ENCODE data around the gene UTF1. TPM values are rescaled to one million over a fixed set of nuclear protein-coding genes. Genes with fewer than 3 reads are reported as not detected.

UTF1 gene
- total and polyA plus RNA-seq, 2 of the 8 experiments (the other 6 are each of a cell fraction or from before 2014, with no cell fraction given), result 0.47 to 21.8 TPM

- Histone ChIP-seq H3K9me3 (ENCODE audit: insufficient read depth in 2 of 2, low read depth in 1 of 2, low read length in 1 of 2) (peaks cover 0 to 4% of the 10 kb centered on the region in 2 experiments; a peak in 1 of 4 replicates), H3K56ac (replicated peaks; ENCODE audit: insufficient read length, low read depth, low read length) (no peak overlapping the region), H3K23ac (ENCODE audit: insufficient read length) (no peak overlapping the region), H3K23me2 (ENCODE audit: low read depth, low read length) (peaks cover 8% of the 10 kb centered on the region), H2BK12ac (ENCODE audit: low read depth, low read length) (no peak overlapping the region), H3K27ac (ENCODE audit: low read depth, low read length) (no peak overlapping the region), H3K79me1 (ENCODE audit: low read depth, low read length) (no peaks in the 10 kb centered on the region), H4K20me1 (replicated peaks in 1 of 2; ENCODE audit: control insufficient read depth in 1 of 2, insufficient read depth in 2 of 2, low read length in 2 of 2) (peaks cover 0 to 12% of the 10 kb centered on the region in 2 experiments), H3K9ac (replicated peaks in 1 of 4; ENCODE audit: extremely low read depth in 1 of 4, low read depth in 3 of 4, low read length in 3 of 4) (no peak overlapping the region), H2BK15ac (ENCODE audit: low read length) (no peak overlapping the region), H3K4ac (replicated peaks; ENCODE audit: insufficient read length, low read depth, low read length) (no peak overlapping the region), H3K18ac (ENCODE audit: extremely low read depth, low read length) (no peak overlapping the region), H3K79me2 (ENCODE audit: control insufficient read depth in 1 of 2, insufficient read depth in 2 of 2, low read length in 2 of 2) (no peaks in the 10 kb centered on the region), H3K4me1 (replicated peaks in 1 of 4; ENCODE audit: control insufficient read depth in 3 of 4, insufficient read depth in 4 of 4, low read length in 3 of 4) (no peaks in the 10 kb centered on the region; a peak in 1 of 7 replicates), H3K36me3 (ENCODE audit: control insufficient read depth in 2 of 4, insufficient read depth in 4 of 4, low read length in 3 of 4) (no peaks in the 10 kb centered on the region; a peak in 3 of 8 replicates), H2BK120ac (replicated peaks; ENCODE audit: low read depth, low read length) (no peak overlapping the region), H4K91ac (replicated peaks; ENCODE audit: insufficient read length, low read length) (no peak overlapping the region), H2AFZ (ENCODE audit: low read length) (no peak overlapping the region), H3K27me3 (replicated peaks in 1 of 4; ENCODE audit: control insufficient read depth in 3 of 4, extremely low read depth in 1 of 4, insufficient read depth in 3 of 4, low read length in 3 of 4) (no peaks in the 10 kb centered on the region; a peak in 1 of 7 replicates), H4K5ac (ENCODE audit: insufficient read length, low read depth, low read length) (no peak overlapping the region), H2BK20ac (ENCODE audit: low read length) (no peak overlapping the region), H3K4me2 (ENCODE audit: insufficient read depth in 1 of 2, low read depth in 2 of 2, low read length in 2 of 2) (no peak overlapping the region), H2BK5ac (ENCODE audit: low read depth, low read length) (no peak overlapping the region), H3K14ac (ENCODE audit: insufficient read length) (no peak overlapping the region), H4K8ac (ENCODE audit: extremely low read depth, insufficient read depth, low read length) (no peak overlapping the region), H3K4me3 (ENCODE audit: extremely low read depth in 1 of 4, insufficient read depth in 2 of 4, low read depth in 3 of 4, low read length in 4 of 4) (no peak overlapping the region), H2AK5ac (ENCODE audit: low read depth, low read length) (no peak overlapping the region)
- 97% methylated on average over 17 of the region's 20 CpGs; no CpG with 5 or more reads in 1 of the 2 experiments for WGBS, 2 experiments (ENCODE audit: extremely low coverage in 1 of 2, insufficient coverage in 1 of 2, insufficient read length in 1 of 2, insufficient replicate concordance in 2 of 2, low coverage in 1 of 2, low lambda C conversion rate in 2 of 2, missing lambda C conversion rate in 1 of 2)
- ChIA-PET POLR2A (ENCODE audit: partially characterized antibody) (interaction anchor here (1.4 to 2.0 kb wide), 3 partner anchors 9 to 51 kb away, joined by 3 to 7 read pairs (median 6); no protein-coding TSS in a partner anchor), CTCF (ENCODE audit: partially characterized antibody) (interaction anchor here (0.6 to 1.9 kb wide), 7 partner anchors 13 to 308 kb away, joined by 3 to 5 read pairs (median 3); no protein-coding TSS in a partner anchor)
- DNase-seq (ENCODE audit: low read depth in 1 of 2, low spot score in 2 of 2) (no peak), FAIRE-seq (no peak)
- TF ChIP-seq CBX8 (IDR thresholded peaks at IDR 0.05; ENCODE audit: borderline replicate concordance, low read depth, low read length) (no peak), KDM5A (IDR thresholded peaks at IDR 0.05; ENCODE audit: low read length) (no peak), CREB1 (IDR thresholded peaks at IDR 0.05) (no peak), RAD21 (IDR thresholded peaks at IDR 0.05 in 1 of 2, conservative IDR thresholded peaks at IDR 0.05 in 1 of 2; ENCODE audit: low read depth in 2 of 2, low read length in 2 of 2) (no peak), HDAC2 (IDR thresholded peaks at IDR 0.05; ENCODE audit: borderline replicate concordance in 1 of 2, low read depth in 2 of 2, low read length in 2 of 2) (no peak), POU5F1 (IDR thresholded peaks at IDR 0.05; ENCODE audit: low read depth, low read length) (no peak), SIN3A (conservative IDR thresholded peaks at IDR 0.05 in 1 of 2, IDR thresholded peaks at IDR 0.05 in 1 of 2; ENCODE audit: low read depth in 1 of 2, low read length in 2 of 2) (no peak), BACH1 (IDR thresholded peaks at IDR 0.05; ENCODE audit: low read length) (no peak), SP4 (IDR thresholded peaks at IDR 0.05; ENCODE audit: low read length) (no peak), ATF3 (IDR thresholded peaks at IDR 0.05; ENCODE audit: insufficient read depth, low read depth, low read length) (no peak), POLR2AphosphoS5 (IDR thresholded peaks at IDR 0.05; ENCODE audit: low read depth, low read length) (no peak), MAX (IDR thresholded peaks at IDR 0.05) (no peak)
Observed at GRCh38 chr10:133212853-133213494, 17.0 kb upstream of the UTF1 start.
